COLO668 (cell line): ENCODE results near the gene SNX21.
"Not testable (repeated sequence)": the region's sequence is repeated elsewhere in the genome, so short reads cannot be mapped to it uniquely, and the experiment has no call there.

ENCODE experiments used
- DNase-seq: peaks from one replicate; lab custom pipeline; 2025; ENCODE audit not compliant: unreplicated experiment; lab: John Stamatoyannopoulos, UW

Gene SNX21

GRCh38 chr20:45833030-45833882, at the start of gene SNX21:
Gene SNX21 (plus strand): TSS chr20:45833799. CDS start chr20:45833920, 121 bp downstream.
- DNase-seq = peak; percentile 65

GRCh38 chr20:45788351-45788750, 45.2 kb upstream of the SNX21 start:
- no peak for DNase-seq

GRCh38 chr20:45792317-45793118, 41.1 kb upstream of the SNX21 start:
- peak; percentile 37 for DNase-seq

- no peak for DNase-seq
Measured at GRCh38 chr20:45796337-45797065, 37.1 kb upstream of the SNX21 start.

- not testable (repeated sequence) for DNase-seq
Measured at GRCh38 chr20:45797510-45797909, 36.1 kb upstream of the SNX21 start.

- not testable (repeated sequence) for DNase-seq
Measured at GRCh38 chr20:45797955-45798354, 35.6 kb upstream of the SNX21 start.

GRCh38 chr20:45798935-45799642, 34.5 kb upstream of the SNX21 start:
- DNase-seq = peak; percentile 70

GRCh38 chr20:45801851-45802250, 31.7 kb upstream of the SNX21 start:
- DNase-seq = no peak

GRCh38 chr20:45810191-45810970, 23.2 kb upstream of the SNX21 start:
- no peak for DNase-seq

GRCh38 chr20:45812157-45813005, 21.2 kb upstream of the SNX21 start, which contains the start of gene UBE2C:
Gene UBE2C (plus strand): TSS chr20:45812644. CDS start chr20:45812696, 52 bp downstream.
- peak; percentile 98 for DNase-seq

- DNase-seq = no peak
Measured at GRCh38 chr20:45813006-45813340, 20.6 kb upstream of the SNX21 start.

- DNase-seq = no peak
Measured at GRCh38 chr20:45813489-45813888, 20.1 kb upstream of the SNX21 start.

GRCh38 chr20:45814314-45814713, 19.3 kb upstream of the SNX21 start:
- no peak for DNase-seq

- DNase-seq = no peak
Measured at GRCh38 chr20:45816951-45817350, 16.6 kb upstream of the SNX21 start.

- no peak for DNase-seq
Measured at GRCh38 chr20:45817376-45818194, 16.0 kb upstream of the SNX21 start.

GRCh38 chr20:45818239-45818638, 15.4 kb upstream of the SNX21 start:
- DNase-seq = no peak

GRCh38 chr20:45819466-45819865, 14.1 kb upstream of the SNX21 start:
- DNase-seq = no peak

GRCh38 chr20:45821947-45822346, 11.7 kb upstream of the SNX21 start:
- peak; percentile 28 for DNase-seq
